Measurements from ENCODE around the gene SERP1.

DNA sequence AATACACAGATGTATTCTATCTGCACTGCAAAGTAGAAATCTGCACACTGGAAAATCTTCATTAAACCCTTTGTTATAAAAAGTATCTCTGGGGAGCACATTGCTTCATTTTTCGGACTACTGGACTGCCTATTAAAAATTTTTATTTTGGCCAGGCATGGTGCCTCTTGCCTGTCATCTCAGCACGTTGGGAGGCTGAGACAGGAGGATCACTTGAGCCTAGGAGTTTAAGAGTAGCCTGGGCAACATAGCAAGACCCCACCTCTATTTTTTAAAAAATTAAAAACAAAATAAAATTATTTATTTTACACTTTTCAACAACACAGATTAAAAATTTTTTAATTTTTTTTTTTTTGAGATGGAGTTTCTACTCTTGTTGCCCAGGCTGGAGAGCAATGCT lies 6.0 kb downstream of the SERP1 start:
- TF ChIP-seq CTCF (IDR thresholded peaks at IDR 0.05 in 8 of 11, conservative IDR thresholded peaks at IDR 0.05 in 3 of 11) (no peak), POLR2AphosphoS5 (IDR thresholded peaks at IDR 0.05) (no peak)
